ENCODE data around the gene RASD1.
A peak's percentile ranks its signal among the peaks of the same experiment; 100 is the strongest.

RASD1 gene

GRCh38 chr17:17526369-17526768, 30.2 kb upstream of the RASD1 start:
- DNase-seq: no peak

DNA sequence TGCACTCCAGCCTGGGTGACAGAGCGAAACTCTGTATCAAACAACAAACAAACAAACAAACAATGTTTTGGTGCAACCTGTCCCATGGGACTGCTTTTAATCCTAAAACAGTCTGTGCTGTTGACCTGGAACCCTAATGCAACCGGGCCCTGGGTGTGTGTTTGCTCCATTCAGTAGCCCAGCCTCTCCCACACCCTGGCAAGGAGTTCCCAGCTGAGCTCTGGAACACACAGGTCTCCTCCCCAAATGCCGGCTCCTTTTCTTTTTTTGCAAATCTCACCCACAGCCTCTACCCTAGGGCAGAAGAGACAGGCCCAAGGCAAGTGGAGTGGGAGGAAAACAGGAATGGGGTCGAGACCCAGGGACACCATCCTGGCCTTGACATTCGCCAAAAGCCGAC, 29.8 kb upstream of the RASD1 start:
- DNase-seq: no peak

GRCh38 chr17:17525311-17525710, 29.1 kb upstream of the RASD1 start:
- DNase-seq: no peak

GRCh38 chr17:17523731-17524490, 27.7 kb upstream of the RASD1 start:
- DNase-seq: no peak

GRCh38 chr17:17523001-17523730, 27.0 kb upstream of the RASD1 start:
- DNase-seq: no peak

DNA sequence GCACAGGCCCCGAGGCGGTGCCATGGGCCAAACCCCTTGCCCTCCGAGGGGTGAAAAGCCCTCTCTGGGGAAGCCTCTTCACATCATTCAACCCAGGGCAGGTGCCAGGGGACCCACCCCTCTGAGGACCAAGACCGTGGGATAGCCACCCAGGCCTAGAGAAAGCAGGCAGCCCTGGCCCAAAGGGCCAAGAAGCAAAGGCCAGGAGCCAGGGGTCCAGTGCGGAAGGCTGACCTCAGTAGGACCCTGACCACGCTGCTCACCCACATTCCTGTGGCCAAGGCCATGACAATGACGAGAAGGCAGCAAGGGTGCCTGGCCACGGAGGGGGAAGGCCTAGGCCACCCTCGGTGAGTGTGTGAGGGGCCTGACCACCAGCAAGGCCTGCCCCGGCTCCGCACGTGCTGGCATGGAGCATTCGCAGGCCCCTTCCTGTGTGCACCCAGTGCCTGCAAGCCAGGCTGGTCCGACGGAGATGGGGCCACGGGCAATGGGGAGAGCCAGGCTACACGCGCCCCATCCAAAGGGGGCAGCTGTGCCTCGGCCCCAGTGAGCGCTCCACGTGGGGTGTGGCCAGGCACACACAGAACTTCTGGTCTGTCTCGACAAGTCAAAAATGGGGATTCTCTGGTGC, 24.5 kb upstream of the RASD1 start:
- no peak for DNase-seq

DNA sequence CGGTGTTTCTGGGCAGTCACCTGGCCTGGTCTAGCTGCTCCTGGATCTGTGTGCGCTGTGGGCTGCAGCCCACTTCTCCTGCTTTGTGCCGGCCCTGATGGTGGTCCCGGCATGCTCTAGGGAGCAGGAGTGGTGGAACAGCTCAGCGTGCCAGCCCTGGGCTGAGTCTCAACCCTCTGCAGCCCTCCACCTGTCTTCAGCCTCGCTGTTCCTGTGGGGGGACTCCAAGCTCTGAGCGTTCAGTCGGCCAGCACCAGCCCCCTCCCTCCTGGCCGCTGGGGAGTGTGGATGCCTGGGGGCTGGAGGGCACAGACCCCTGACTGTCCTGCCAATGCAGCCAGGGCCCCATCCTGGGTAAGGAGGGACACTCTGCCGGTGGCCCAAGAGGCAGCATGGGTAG, 23.7 kb upstream of the RASD1 start:
- no peak for DNase-seq

- no peak for DNase-seq
Observed at GRCh38 chr17:17518951-17519350, 22.8 kb upstream of the RASD1 start.

- DNase-seq: no peak
Observed at GRCh38 chr17:17518014-17518413, 21.8 kb upstream of the RASD1 start.

GRCh38 chr17:17516941-17517720, 20.9 kb upstream of the RASD1 start:
- DNase-seq: no peak

DNA sequence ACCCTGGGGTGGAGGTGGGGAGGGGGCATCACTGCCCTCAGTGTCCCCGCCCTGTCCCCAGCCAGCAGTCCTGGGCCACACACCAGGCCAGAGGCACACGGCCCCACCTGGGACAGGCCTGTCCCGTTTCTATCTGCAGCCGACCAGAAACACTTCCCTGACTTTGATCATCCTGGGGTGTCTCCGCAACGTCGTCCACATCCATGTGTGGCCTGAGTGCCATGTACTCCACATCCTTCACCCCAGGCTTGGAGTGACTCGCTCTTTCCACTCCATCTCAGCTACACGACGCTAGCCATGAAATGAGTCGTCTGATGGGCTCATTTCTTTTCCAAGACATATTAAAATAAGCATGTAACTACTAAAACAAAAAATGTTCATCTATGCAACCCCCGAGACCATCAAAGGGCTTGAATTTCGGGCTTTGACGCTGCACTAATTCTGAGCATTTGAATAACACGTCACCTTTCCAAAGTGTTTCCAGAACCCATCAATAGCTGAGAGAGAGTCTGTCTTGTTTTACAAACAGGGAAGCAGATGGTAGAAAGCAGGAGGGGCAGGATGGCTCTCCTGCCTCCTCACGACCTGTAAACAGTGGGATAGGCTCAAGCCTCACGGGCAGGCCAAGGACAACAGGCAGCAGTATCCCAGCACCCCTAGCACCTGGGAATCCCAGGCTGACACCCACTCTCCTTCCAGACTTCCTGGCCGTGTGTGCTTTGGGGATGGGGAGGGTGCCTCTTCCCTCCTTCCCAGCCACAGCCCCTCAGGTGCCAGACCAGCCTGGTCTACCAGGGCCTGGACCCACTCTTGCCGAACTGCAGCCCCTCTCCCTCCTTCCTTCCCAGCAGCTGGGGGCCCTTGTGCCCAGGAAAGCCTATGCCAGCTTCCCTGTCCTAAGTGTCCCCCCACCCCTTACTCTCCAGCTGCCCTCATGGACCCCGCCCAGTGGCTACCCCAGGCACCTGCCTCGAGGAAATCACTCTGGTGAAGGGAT, 20.0 kb upstream of the RASD1 start:
- DNase-seq: peak; percentile 34

DNA sequence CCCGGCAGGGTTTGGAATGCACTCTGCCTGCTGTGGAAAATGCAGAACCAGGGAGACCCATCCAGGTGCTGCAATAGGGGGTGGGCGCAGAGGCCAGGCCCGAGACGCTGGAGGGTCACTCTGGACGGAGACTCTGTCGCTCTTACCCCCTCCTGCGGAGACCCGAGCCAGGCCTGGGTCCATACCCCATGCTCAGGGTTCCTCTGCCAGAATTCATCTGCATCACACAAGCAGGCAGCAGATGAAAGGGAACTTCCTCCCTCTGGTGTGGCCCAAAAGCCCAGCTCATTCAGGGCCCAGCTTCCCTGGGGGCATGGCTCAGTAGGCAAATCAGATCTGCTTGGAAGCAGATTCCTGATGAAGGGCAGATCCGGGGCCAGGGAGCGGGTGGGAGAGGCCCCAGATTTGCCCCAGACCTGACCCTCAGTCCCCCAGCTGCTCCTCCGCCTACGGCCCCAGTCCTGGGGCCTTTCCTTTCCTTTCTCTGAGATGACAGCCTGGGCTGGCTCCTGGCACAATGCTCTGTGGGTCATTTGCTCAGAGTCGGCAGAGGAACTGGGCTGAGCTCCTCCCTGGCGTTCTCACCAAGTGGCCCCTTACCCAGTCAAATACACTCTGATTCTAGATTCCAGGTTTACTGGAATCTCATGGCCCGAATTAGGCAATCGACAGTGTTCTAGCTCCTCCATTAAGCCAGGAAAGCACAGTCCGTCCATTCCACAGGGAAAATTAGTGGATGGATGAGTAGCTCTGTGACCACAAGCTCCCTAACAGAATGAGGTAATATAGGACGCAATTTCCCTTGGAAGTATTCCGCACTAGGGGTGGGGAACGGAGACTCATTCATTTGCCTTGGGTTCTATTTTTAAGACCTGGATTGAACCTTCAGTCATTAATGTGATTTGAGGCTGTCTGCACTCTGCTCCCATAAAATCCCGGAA, 19.1 kb upstream of the RASD1 start:
- no peak for DNase-seq

- no peak for DNase-seq
Observed at GRCh38 chr17:17514361-17514992, 18.3 kb upstream of the RASD1 start.

GRCh38 chr17:17513626-17514025, 17.4 kb upstream of the RASD1 start:
- no peak for DNase-seq

GRCh38 chr17:17512866-17513265, 16.7 kb upstream of the RASD1 start:
- no peak for DNase-seq

GRCh38 chr17:17511881-17512858, 16.0 kb upstream of the RASD1 start:
- DNase-seq: no peak

DNA sequence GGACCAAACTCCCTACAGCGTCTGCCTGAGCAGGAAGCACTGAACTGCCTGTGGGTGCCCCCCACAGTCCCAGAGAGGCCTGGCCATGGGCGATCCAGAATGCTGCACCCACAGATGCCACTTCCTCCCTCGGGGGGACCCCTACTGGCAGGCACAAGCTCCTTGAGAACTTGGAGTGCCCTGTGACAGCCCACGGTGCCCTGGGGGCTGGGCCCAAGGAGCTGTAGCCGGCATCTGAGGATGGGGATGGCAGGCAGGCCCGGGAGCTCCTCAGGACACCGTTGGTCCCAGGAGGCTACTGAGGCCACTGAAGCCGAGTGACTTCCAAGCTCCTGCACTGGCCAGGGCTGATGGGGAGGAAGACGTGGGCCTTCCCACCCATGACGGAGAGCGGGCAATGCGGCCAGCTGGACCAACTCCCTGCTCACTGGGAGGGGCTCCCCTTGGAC, 15.1 kb upstream of the RASD1 start:
- no peak for DNase-seq

- DNase-seq: no peak
Observed at GRCh38 chr17:17510456-17511292, 14.5 kb upstream of the RASD1 start.

Measured in activated CD4-positive, alpha-beta T cell treated with anti-CD3 and anti-CD28 coated beads for 48 hours (primary cell).